Measurements from ENCODE around the gene KIF4B. TPM values are rescaled to one million over a fixed set of nuclear protein-coding genes. Genes with fewer than 3 reads are reported as not detected.

Gene KIF4B, protein sequence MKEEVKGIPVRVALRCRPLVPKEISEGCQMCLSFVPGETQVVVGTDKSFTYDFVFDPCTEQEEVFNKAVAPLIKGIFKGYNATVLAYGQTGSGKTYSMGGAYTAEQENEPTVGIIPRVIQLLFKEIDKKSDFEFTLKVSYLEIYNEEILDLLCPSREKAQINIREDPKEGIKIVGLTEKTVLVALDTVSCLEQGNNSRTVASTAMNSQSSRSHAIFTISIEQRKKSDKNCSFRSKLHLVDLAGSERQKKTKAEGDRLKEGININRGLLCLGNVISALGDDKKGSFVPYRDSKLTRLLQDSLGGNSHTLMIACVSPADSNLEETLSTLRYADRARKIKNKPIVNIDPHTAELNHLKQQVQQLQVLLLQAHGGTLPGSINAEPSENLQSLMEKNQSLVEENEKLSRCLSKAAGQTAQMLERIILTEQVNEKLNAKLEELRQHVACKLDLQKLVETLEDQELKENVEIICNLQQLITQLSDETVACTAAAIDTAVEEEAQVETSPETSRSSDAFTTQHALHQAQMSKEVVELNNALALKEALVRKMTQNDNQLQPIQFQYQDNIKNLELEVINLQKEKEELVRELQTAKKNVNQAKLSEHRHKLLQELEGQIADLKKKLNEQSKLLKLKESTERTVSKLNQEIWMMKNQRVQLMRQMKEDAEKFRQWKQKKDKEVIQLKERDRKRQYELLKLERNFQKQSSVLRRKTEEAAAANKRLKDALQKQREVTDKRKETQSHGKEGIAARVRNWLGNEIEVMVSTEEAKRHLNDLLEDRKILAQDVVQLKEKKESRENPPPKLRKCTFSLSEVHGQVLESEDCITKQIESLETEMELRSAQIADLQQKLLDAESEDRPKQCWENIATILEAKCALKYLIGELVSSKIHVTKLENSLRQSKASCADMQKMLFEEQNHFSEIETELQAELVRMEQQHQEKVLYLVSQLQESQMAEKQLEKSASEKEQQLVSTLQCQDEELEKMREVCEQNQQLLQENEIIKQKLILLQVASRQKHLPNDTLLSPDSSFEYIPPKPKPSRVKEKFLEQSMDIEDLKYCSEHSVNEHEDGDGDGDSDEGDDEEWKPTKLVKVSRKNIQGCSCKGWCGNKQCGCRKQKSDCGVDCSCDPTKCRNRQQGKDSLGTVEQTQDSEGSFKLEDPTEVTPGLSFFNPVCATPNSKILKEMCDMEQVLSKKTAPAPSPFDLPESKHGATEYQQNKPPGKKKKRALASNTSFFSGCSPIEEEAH
- not detected in 2 replicates for total RNA-seq (ENCODE audit: low replicate concordance)

DNA sequence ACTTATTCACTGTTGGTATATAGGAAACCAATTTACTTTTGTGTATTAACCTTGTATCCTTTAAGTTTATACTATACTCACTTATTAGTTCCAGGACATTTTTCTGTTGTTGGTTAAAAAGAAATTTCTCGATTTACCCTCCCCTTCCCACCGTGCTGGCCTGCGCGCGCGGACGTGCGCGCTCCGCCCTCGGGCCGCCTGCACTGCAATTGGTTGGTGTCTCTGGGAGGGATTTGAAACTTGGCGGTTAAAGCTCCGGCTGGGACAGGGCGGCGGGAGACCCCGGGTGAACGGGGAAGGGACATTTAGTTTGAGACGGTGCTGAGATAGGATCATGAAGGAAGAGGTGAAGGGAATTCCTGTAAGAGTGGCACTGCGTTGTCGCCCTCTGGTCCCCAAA lies at the start of gene KIF4B:
KIF4B (plus strand) TSS at position 230 of the 400 bp plus-strand sequence; CDS start at position 335, 105 bp downstream.
- DNase-seq (ENCODE audit: low read depth) = no peak
- H3K4me3 ChIP-seq (ENCODE audit: low read depth, low read length) = peak within 1 kb of the TSS; percentile 31
- no peak for TF ChIP-seq CTCF (IDR thresholded peaks at IDR 0.05; ENCODE audit: insufficient read depth, low read length)

DNA sequence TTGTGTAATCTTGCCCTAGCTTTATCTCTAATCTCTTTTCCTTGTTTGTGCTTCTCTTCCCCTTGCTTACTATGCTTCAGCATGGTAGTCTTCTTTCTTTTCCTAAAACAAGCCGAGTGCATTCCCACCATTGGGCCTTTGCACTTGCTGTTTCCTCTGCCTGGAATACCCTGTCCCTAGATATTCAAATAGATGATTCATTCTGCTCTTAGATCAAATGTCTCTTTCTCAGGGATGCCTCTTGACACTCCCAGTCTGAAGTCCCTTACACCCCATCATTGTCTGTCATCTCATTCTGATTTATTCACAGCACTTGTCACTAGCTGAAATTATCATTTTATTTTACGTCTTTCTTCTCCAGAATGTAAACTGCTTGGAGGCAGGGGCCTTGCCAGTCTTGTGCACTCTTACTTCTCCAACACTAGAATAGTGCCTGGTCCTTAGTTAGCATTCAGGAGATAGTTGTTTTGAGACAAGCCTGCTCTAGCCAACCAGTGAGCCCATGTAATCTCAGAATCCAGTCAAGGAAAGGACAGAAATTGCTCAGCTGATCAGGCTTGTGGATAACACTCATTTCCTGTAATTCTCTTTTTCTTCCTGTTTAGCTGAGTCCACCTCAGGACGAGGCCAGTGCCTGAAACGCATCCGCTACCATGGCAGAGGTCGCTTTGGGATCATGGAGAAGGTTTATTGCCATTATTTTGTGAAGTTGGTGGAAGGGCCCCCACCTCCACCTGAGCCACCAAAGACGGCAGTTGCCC lies 47.3 kb upstream of the KIF4B start:
- no peak overlapping the region for H3K4me3 ChIP-seq (ENCODE audit: low read depth, low read length)
- no peak for DNase-seq (ENCODE audit: low read depth)
- no peak for TF ChIP-seq CTCF (IDR thresholded peaks at IDR 0.05; ENCODE audit: insufficient read depth, low read length)

- no peak overlapping the region for H3K4me3 ChIP-seq (ENCODE audit: low read depth, low read length)
- DNase-seq (ENCODE audit: low read depth) = no peak
- TF ChIP-seq CTCF (IDR thresholded peaks at IDR 0.05; ENCODE audit: insufficient read depth, low read length) = no peak
Observed at GRCh38 chr5:154966874-154967273, 46.7 kb upstream of the KIF4B start.

DNA sequence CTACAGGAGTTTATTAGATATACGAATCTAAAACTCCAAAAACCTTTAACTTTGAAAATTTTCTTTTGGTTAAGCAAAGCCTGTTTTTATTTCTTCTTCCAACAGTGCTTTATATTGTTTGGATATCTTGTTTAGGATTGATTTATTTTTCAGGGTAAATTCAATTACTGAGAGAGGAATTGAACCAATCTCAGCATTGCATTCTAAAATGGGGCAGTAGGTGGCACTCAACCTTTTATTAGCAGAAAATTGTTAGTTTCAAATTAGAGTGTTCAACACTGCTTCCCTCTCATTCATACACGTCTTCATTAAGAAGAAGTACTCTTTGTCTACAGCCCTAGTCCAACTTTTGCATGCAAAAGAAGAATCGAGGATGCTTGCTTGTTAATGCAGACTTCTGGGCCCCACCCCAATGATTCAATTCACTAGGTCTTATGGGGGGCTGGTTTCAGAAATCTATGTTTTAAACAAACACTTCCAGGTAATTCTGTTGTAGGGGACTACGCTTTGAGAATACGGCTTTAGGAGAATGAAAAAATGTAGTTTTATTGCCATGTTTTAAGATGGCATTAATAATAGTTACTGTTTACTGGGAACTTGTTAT lies 46.0 kb upstream of the KIF4B start:
- TF ChIP-seq CTCF (IDR thresholded peaks at IDR 0.05; ENCODE audit: insufficient read depth, low read length) = peak; percentile 67
- peak; percentile 20 for DNase-seq (ENCODE audit: low read depth)
- no peak overlapping the region for H3K4me3 ChIP-seq (ENCODE audit: low read depth, low read length)

GRCh38 chr5:154968953-154969352 lies 44.6 kb upstream of the KIF4B start:
- H3K4me3 ChIP-seq (ENCODE audit: low read depth, low read length) = no peak overlapping the region
- no peak for TF ChIP-seq CTCF (IDR thresholded peaks at IDR 0.05; ENCODE audit: insufficient read depth, low read length)

More at GRCh38 chr5:154968953-154969352, 44.6 kb upstream of the KIF4B start:
- no peak for DNase-seq (ENCODE audit: low read depth)
